ENCODE measurements around the gene CNOT1.
"Not testable (repeated sequence)": the region's sequence is repeated elsewhere in the genome, so short reads cannot be mapped to it uniquely, and the experiment has no call there.

The CNOT1 gene

DNA sequence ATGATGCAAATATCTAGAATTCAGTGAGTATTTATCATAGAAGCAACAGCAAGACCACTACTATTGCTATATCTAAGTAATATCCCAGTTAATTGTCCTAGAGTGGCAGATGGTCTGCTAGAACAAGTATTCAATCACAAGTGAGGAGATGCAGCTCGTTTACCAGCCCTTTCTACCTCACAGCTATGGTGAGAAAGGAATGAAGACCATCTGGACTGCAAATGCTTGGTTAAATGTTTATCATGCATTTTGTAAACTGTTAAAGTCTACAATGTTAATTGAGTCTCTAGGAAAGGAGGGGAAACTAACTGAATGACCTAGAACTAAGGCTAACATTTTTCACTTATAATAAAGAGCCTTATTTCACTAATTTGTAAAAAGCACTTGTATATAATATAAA lies 52.5 kb downstream of the CNOT1 start:
- no peak for DNase-seq

DNA sequence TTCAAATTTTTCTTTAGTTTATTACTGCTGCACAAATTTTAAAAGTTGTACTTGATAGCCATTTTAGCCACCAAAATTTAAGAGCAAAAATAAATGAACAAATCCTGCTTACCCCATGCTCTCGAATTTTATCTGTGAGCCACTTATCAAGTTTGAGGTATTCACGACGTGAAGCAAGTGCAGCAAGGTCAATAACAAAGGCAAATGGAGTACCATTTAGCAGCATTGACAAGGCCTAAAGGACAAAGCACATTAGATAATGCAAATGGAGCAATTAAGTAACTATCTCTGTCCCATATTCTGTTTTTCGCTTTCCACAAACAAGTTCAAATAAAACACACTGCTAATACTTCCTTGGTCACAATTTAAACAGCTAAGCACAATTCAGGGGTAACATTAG lies 54.7 kb downstream of the CNOT1 start:
- DNase-seq, result no peak

DNA sequence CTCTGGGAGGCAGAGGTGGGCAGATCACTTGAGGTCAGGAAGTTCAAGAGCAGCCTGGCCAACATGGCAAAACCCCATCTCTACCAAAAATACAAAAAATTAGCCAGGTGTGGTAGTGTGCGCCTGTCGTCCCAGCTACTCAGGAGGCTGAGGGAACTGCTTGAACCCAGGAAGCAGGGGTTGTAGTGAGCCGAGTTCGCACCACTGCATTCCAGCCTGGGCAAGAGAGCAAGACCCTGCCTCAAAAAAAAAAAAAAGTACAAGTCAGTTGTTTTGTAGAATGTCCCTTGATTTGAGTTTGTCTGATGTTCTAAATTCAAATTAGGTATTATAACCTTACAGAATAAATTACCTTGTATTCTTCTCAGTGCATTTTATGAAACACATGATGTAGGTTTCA lies 63.9 kb downstream of the CNOT1 start:
- not testable (repeated sequence) for DNase-seq

DNA sequence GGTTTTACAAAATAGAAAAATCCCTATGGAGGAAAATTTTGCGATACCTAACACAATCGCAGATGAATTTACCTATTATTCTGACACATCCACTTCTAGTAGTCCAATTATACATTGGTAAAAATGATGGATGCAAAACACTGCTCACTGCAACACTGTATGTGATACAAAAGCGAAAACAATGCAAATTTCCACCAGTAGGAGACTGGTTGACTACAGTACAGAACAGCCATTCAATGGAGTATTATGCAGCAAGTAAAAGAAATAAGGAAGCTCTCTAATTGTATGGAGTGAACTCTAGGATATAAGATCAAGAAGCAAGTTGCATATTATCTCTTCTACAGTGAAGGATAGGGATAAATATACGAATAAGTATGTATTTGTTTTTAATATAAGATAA lies 65.9 kb downstream of the CNOT1 start:
- no peak for DNase-seq

DNA sequence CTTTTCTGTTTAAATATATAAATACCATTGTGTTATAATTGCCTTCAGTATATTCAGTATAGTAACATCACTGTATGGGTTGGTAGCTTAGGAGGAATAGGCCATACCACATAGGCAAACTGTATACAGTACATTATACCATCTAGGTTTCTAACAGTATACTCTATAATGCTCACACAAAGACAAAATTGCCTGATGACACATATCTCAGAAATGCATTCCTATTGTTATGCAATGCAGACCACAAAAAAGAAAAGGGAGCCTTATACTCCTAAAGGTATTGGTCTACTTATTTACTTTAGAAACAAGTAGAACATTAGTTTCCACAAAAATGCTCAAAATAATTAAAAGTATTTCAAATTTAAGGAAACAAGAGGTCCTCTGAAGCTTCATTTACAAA lies 66.4 kb downstream of the CNOT1 start:
- no peak for DNase-seq

DNA sequence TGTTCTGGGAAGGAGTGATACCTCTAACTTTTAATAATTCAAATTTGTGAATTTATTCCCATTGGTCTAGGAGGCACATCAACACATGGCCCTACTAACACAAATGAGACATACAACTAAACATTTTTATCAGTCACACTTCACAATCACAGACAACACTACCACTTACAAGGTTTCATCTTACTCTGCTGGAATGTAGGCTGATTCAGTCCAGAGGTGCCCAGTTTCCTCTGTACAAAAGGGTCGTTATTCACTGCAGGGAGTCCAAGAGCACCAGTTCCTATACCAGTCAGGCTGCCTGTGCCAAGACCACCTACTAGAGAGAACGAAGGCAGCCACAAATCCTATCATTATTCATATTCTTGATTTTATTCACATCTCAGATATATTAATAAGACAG lies 72.9 kb downstream of the CNOT1 start:
- no peak for DNase-seq

DNA sequence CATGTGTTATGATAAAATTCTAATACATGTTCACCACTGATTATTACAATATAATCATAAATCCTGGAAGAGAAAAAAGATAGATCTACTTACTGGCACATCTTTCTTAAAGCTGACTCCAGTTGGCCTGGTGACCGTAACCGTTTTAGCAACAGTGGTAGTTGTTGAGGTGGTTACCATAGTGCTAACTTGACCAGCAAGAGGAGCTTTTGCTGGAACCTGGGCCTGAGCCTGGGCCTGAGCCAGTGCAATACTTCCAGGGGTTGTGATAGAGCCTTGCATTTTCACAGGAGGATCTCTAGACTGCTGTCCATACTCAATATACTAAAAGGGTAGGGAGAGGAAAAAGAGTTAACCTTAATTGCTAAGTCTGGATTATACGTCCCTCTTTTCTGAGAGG lies 78.1 kb downstream of the CNOT1 start:
- no peak for DNase-seq

DNA sequence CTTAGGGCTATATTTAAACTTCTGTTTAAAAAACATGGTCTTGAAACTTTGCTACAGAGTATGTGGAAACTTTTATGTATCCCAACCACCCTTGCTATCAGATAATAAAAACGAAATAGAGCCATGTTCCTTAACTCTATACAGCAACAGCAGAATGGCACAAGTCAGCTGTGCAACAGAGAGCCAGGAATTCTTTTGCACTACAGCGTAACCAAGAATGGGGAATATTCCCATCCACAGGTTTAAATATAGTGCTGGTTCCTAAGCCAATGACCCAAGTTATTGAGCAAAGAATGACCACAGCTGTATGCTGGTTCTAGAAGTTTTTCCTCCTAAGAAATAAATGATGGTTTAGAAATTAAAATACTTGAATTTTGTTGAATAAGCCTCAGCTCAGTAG lies 81.2 kb downstream of the CNOT1 start:
- no peak for DNase-seq

DNA sequence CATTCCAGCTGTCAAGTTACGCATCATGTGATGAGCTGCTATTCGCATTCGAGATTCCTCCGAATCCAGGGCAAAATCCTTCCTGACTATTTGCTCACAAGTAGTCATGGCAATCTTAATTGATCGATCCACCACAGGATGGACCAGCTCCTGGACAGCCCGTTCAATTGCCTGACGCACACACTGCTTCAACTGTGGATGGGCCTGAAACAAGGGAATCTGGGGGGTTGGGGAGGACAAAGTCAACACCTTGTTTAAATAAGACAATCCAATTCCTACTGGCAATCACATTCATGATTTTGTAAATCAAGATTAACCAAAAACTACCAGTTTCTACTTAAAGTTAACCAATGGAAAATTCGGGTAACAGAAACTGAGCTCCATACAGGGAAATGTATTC lies 85.9 kb downstream of the CNOT1 start:
- DNase-seq, result no peak

DNA sequence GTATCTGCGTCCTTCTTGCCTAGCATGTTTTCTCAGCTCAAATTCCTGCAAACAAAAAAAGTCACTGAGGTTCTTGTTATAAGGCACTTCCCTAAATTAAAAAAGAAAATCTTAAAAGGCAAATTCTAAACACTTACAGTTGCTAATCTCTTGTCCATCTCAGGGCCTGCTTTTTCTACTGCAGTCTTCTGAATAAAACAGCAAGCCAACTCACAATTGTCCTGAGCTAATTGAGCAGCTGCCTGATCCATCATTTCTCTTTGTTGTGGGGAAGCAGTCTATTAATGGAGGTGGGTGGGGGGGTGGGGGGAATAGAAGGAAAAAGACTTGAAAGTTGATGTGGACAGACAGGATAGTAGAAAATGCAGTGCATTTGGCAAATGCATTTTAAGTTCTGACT lies 87.3 kb downstream of the CNOT1 start:
- no peak for DNase-seq

DNA sequence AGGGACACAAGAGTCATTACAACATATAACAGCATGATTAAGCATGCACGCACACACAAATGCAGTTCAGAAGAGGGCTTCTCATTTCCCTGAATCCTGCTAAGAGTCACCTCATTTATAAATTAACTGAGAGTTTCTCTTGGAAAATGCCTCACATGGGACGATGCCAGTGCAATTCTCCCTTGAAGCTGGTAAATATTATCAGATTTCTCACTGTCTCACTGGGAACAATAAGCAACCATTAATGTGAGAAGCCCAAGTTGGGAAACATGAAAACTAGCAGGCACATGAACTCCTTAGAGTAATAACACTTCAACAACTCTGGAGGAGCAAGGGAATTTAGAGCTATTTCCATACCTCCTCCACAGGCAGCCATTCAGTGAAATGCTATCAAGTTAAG lies 87.9 kb downstream of the CNOT1 start:
- no peak for DNase-seq

DNA sequence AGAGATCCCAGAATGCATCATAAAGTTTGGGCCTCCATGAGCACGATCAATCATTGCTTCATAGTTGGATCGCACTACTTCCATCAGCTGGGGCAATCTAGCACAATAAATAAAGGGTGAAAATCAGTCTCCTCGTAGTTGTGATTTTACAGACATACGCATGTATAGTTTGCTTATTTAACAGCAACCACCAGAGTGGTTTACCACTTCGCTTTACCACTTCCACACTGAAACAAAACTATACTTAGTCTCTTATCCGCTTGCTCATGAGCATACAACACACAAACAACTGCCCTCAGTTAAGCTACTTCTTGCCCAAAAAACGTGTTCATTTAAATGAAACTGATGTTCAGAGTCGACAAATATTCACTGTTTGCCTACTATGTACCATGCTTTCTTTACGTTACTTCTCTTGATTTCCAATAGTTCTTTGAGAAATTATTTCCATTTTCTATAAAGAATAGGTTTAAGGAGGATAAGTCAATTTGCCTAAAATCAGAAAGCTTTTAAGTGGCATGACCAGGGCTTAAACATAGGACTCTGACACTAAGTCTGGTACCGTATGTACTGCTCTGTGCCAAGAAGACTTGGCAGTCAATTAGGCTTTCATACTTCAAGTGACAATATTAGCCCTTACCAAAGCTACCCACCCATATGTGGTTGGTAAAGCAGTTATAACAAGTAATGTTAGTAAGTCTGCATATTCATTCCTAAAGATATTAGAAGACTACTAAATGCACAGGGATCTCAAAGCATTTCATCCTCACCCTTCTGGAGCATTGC lies 92.3 kb downstream of the CNOT1 start:
- no peak for DNase-seq

DNA sequence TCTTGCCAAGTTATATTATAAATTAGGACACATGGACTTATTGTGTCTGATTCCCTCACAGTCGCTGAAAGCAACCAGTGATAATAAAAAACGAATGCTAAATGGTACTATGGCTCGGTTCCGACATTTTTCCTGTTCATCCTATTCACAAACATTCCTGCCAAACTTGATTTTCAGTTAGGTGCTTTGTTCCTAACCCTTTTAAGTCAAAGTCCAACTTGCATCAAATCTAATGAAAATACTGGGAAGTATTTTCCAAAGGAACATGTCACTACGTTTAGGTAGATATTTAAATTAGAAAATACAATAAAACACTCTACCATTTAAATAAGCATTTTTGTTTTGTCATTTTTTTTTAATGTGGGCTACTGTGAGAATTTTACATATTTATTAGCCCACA lies 93.3 kb downstream of the CNOT1 start:
- DNase-seq, result no peak

DNA sequence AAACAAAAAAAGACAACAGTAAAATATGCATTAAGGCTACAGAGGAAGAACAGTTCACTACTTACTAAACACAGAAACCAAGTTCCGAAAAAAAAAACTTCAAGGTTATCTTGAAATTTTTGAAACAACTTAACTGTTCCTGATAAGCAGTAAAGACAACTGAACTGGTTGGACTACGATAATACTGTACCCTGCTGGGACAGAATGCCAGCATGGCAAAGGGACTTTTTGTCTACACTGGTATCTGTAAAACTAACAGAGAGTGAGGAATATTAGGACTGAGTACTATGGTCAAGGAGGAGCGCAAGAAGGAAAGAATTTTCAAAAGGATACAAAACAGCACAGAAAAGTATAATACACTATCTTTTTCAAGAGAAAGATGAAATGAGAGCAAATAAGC lies 94.5 kb downstream of the CNOT1 start:
- DNase-seq, result no peak

DNA sequence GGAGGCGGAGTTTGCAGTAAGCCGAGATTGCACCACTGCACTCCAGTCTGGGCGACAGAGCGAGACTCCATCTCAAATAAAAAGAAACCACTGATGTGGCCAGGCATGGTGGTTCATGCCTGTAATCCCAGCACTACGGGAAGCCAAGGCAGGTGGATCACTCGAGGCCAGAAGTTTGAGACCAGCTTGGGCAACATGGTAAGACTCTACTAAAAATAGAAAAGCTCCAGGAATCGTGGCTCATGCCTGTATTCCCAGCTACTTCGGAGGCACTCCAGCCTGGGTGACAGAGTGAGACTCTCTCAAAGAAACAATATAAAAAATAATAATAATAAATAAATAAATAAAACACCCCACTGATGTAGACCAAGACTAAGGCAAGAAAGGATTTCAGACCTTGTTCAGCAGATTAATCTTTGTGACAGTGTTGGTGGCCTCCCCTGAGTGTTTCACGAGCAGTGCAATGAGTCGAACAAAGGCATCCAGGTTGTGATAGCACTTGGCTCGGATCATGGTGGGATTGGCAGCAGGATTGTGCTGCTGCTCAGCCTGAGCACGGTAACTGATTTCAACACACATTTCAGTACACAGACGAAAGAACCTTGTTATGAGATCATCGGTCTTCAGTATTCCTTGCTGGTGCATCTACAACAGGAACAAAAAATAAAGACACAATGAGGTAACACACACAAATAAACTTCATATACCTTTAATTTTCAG lies 95.7 kb downstream of the CNOT1 start:
- no peak for DNase-seq

DNA sequence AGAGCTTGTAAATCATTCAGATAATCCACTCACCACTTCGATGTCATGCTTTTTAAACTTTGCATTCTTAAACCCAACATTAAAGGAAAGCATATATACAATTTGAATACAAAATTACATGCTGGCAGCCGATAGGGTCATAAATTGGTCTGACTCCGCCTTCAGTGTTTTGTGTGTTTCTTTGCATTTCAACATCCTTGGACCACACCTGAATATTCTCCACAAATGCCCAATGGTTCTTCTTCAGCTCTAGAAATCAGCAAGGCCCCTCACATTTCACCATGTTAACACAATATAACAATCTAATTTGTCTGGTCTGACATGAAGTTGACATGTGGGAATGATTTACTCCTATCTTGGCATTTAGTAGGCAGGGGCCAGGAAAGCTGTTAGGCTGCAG lies 97.2 kb downstream of the CNOT1 start:
- DNase-seq, result no peak

DNA sequence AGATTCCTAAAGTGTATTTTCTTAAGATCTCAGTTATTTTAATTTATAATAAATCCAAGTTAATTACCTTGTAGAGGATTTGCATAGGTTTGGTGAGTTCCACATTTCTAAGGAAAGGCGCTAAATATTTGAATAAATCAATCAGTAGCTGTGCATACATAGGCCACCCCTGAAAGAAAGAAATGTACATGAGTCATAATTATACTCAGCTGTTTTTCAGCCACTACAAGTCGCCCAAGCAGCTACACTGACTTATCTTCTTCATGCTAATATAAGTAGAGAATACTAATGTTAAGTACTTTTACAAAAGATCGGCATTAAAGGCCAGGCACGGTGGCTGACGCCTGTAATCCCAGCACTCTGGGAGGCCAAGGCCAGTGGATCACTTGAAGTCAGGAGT lies 99.4 kb downstream of the CNOT1 start:
- DNase-seq, result no peak

DNA sequence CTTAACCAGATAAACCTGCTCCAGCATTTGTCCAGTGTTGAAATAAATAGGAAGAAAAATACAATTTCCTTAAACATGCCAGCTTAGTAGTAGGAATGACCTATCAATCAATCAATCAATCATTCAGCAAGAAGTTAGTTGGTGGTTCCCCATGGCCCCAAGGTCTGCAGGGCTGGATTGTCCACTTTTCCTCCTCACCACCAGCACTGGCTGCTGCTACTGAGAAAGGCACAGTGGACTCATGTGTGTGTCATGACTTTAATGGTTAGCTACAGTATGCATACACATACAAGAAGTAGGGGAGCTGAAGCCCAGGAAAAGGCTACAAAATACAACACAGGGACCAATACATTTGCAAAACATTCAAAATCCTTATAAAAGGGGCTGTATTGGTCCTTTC lies 109.9 kb downstream of the CNOT1 start:
- no peak for DNase-seq

DNA sequence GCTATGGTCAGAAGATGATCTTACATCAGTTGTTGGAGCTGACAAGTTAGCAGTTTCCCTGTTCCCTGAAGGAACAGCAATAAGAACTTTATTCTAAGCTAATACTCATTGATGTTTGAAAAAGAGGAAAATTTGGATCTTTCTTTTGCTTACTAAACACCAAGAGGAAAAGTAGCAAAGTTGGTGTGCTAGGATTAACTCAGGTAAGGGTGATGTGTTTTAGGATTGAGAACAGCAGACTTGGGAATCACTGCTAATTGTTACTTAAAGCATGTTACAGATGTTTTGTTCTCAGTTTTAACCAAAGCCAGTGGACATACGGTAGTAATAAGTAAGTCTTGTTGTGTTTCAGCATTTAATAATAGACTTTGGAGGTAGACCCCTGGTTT lies 110.7 kb downstream of the CNOT1 start:
- no peak for DNase-seq

DNA sequence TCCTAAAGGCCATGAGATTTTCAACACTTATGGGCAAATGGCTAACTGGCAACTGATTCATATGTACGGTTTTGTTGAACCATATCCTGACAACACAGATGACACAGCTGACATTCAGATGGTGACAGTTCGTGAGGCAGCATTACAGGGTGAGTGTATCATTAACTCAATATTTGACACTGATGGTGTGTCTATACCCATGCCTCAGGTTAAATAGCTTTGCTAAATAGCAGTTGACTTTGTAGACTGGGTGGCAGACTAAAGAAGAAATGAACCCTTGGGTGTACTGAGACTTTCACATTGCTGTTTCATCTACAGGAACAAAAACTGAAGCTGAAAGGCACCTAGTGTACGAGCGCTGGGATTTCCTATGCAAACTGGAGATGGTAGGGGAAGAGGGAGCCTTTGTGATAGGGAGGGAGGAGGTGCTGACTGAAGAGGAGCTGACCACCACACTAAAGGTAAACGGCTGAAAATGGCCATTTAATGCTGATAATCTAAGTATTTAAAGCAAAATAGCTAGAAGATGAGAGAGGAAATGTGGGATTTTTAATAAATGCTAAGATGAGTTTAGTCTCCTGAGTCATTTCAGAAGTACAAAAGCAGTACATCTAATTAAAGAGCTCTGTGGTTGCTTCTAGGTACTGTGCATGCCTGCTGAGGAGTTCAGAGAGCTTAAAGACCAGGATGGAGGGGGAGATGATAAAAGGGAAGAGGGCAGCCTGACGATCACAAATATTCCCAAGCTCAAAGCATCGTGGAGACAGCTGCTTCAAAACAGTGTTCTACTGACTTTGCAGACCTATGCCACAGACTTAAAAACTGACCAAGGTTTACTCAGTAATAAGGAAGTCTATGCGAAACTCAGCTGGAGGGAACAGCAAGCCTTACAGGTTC lies 111.3 kb downstream of the CNOT1 start:
- DNase-seq, result no peak

DNA sequence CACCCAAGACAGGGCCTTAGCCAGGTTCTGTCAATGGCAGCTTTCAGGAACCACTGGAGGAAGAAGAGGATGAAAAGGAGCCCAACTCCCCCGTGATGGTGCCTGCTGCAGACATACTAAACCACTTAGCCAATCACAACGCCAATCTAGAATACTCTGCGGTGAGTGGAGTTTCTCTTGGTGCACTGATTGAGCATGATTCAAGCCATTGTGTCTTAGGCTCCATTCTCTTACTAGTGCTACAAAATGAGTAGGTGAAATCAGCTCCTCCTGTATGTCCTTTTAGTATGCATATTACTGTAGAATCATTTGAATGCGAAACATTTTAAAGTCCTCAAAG lies 112.9 kb downstream of the CNOT1 start:
- DNase-seq, result no peak

DNA sequence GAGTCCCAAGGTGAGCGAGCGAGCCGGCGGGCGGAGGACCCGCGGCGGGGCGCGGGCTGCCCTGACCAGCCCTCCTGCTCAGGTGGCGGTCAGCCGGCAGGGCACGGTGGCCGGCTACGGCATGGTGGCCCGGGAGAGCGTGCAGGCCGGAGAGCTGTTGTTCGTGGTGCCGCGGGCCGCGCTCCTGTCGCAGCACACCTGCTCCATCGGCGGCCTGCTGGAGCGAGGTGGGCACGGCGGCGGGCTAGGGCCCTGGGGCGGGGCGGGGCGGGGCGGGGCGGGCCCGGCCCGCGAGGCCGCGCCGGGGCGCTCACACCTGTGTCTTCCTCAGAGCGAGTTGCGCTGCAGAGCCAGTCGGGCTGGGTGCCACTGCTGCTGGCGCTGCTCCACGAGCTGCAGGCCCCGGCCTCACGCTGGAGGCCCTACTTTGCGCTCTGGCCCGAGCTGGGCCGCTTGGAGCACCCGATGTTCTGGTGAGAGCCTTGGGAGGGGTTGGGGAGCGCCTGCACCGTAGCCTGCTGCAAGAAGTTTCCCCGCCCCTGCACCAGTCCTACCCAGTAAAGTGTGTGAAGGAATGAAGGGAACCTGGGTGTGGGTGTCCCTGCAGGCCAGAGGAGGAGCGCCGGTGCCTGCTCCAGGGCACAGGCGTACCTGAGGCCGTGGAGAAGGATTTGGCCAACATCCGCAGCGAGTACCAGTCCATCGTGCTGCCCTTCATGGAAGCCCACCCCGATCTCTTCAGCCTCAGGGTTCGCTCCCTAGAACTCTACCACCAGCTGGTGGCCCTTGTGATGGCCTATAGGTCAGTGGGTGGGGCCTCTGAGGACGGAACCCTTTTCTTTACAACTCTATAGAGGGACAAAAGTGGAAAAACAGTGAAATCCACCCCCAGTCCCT lies 113.5 kb downstream of the CNOT1 start:
- no peak for DNase-seq

All from cortex of kidney (tissue), 1 donor.